WI38 (cell line): Measurements from ENCODE around the gene KCNAB1.

ENCODE experiments used
- H3K4me3 ChIP-seq: 2 replicates; pipeline ENCODE4 v1.5.1; 2011; ENCODE audit warnings: low read depth, mild to moderate bottlenecking, control low read depth, low read length
- TF ChIP-seq, protein P1 (sequence below): IDR thresholded peaks from 2 replicates; pipeline ENCODE4 v1.5.1; 2012; ENCODE audit warnings: low read depth, mild to moderate bottlenecking, control low read depth, low read length

The KCNAB1 gene

DNA sequence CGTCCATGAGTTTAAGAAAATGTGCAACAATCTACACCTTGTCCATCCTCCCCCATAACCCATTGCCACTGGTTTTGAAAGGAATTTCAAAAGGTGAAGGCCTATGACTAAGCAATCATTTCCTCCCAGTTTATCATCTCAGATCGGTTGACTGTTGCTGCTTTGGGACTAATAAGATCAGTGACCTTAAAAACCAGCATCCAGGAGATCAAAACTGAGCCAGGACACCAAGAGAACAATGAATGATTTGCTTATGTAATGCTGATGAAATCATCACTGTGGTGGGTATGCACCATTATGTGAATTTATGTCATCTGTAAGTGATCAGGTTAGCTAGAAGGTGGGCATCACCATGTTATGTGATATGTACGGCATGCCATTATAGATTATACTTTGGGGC is 239.0 kb downstream of the KCNAB1 start:
- TF ChIP-seq, protein P1, sequence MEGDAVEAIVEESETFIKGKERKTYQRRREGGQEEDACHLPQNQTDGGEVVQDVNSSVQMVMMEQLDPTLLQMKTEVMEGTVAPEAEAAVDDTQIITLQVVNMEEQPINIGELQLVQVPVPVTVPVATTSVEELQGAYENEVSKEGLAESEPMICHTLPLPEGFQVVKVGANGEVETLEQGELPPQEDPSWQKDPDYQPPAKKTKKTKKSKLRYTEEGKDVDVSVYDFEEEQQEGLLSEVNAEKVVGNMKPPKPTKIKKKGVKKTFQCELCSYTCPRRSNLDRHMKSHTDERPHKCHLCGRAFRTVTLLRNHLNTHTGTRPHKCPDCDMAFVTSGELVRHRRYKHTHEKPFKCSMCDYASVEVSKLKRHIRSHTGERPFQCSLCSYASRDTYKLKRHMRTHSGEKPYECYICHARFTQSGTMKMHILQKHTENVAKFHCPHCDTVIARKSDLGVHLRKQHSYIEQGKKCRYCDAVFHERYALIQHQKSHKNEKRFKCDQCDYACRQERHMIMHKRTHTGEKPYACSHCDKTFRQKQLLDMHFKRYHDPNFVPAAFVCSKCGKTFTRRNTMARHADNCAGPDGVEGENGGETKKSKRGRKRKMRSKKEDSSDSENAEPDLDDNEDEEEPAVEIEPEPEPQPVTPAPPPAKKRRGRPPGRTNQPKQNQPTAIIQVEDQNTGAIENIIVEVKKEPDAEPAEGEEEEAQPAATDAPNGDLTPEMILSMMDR, result no peak

DNA sequence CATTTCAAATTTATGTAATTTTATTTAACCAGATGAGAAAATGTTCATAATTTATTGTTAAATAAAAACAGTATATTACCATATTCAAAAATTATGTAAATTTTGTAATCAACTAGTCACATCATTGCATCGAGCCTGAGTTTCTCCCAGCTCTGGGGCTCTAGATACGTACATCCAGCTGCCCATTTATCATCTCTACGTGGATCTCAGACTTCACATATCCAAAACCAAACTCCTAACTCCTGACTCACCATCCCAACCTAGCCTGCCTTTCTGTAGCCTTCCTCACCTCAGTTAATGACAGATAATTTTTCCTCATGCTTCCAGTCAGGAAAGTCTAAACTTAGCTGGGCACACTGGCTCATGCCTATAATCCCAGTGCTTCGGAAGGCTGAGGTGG is 239.7 kb downstream of the KCNAB1 start:
- TF ChIP-seq, protein P1, result no peak
- H3K4me3 ChIP-seq, result no peak overlapping the region

More for the DNA sequence above, 239.0 kb downstream of the KCNAB1 start:
- H3K4me3 ChIP-seq, result no peak overlapping the region

DNA sequence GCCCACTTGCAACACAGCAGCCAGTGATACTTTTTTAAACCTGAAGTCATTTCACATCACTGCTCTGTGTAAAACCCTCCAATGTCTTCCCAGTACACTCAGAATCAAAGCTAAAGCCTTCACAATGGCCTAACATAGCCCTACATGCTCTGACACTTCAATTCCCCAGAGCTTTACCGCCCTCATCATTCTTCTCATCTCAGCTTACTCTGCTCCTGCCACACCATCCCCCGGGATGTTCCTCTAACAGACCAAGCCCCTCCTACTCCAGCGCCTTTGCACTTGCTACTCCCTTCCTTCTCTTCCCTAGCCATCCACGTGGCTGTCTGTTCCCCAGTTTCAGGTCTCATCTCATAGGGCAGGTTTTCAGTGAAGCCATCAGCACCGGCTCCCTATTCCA is 240.6 kb downstream of the KCNAB1 start:
- TF ChIP-seq, protein P1, result no peak
- H3K4me3 ChIP-seq, result no peak overlapping the region

DNA sequence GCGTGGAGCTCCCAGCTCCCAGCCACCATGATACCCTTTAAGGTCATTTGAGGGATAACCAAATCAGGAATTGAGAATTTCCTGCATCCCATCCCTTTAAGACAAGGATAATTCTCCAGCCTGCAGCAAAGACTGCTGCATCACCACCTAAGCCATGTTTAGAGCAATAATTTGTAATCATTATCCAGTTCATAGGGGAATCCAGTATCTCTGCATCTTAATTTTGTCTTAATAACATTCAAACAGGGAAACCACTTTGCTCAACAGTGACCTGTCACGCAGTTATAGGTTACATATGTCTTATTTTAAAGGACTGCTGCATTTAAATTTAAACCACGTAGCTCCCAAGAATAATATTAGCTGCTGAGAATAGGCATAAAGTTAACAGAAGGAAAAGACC is 246.2 kb downstream of the KCNAB1 start:
- H3K4me3 ChIP-seq, result no peak overlapping the region
- TF ChIP-seq, protein P1, result no peak

DNA sequence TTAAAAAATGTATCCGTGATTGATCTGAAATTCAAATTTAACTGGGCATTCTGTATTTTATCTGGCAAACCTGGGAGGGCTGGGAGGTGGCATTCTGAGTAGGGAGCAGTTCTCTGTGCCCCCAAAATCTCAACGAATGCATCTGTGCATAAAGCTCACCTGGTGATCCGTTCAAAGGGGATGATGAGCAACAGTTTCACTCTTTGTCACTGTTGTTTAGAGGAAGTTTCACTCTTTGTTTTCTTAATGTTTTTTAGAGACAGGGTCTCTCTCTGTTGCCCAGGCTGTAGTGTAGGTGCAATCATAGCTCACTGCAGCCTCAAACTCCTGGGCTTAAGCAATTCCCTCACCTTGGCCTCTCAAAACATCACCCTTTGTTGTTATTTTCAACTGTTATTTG is 247.8 kb downstream of the KCNAB1 start:
- H3K4me3 ChIP-seq, result no peak overlapping the region
- TF ChIP-seq, protein P1, result no peak

DNA sequence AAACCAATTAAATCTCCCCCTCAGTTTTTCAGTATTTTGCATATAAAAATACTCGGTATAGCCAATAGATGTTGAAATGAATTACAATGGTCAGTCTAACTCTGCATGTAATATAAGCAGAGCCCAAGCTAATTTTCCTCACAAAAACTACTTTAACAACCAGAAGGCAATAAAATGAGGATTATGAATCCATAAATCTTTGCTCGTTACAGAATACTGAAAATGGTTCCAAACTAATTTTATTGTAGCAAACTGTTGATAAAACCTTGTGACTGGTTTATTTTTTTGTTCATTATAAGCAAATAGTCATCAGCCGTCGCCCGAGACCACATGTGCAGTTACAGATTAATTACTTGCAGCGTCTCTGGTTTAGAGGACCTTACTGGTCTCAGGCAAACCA is 251.3 kb downstream of the KCNAB1 start:
- H3K4me3 ChIP-seq, result no peak overlapping the region
- TF ChIP-seq, protein P1, result no peak

DNA sequence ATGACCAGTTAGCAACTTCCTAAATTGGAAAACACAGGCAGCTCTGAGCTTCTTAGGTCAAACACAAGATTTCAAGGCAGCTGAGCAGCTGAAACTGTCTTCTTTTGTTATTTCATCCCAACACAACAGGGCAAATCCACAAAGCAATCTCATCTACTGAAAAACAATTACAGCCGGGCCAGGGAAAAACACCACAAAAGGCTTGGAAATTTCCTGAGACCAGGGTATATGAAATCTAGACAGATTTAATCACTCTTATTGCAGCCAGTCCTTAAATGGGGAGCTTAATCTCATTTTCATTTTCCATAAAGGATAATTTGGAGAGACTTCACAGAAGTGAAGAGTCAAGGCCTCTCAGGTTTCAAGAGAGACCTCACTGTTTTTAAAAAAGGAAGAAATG is 252.7 kb downstream of the KCNAB1 start:
- TF ChIP-seq, protein P1, result no peak
- no peak overlapping the region for H3K4me3 ChIP-seq
